Right forelimb (tissue), 1 donor: ENCODE results near the gene PCCA.
"Not testable (repeated sequence)": the region's sequence is repeated elsewhere in the genome, so short reads cannot be mapped to it uniquely, and the experiment has no call there.

Experiments
- DNase-seq: peaks from one replicate; pipeline ENCODE4 v3.0.0-alpha.2; 2018

PCCA gene

GRCh38 chr13:100088644-100089464, at the start of gene PCCA:
PCCA (plus strand) TSS chr13:100089093; CDS start chr13:100089121, 28 bp downstream.
- peak; percentile 97 for DNase-seq

- DNase-seq = no peak
Observed at GRCh38 chr13:100039740-100040139, 49.2 kb upstream of the PCCA start.

GRCh38 chr13:100040196-100040595, 48.7 kb upstream of the PCCA start:
- no peak for DNase-seq

GRCh38 chr13:100044936-100045335, 44.0 kb upstream of the PCCA start:
- no peak for DNase-seq

GRCh38 chr13:100045355-100045754, 43.5 kb upstream of the PCCA start:
- DNase-seq = no peak

GRCh38 chr13:100051070-100051469, 37.8 kb upstream of the PCCA start:
- no peak for DNase-seq

- DNase-seq = no peak
Observed at GRCh38 chr13:100059827-100060226, 29.1 kb upstream of the PCCA start.

GRCh38 chr13:100063333-100063732, 25.6 kb upstream of the PCCA start:
- peak; percentile 48 for DNase-seq

GRCh38 chr13:100063906-100064305, 25.0 kb upstream of the PCCA start:
- DNase-seq = no peak

GRCh38 chr13:100068133-100068931, 20.6 kb upstream of the PCCA start:
- no peak for DNase-seq

GRCh38 chr13:100069278-100069677, 19.6 kb upstream of the PCCA start:
- no peak for DNase-seq

- no peak for DNase-seq
Observed at GRCh38 chr13:100075700-100076587, 12.9 kb upstream of the PCCA start.

- not testable (repeated sequence) for DNase-seq
Observed at GRCh38 chr13:100079003-100079402, 9.9 kb upstream of the PCCA start.

GRCh38 chr13:100083401-100083800, 5.5 kb upstream of the PCCA start:
- DNase-seq = not testable (repeated sequence)

GRCh38 chr13:100088273-100088643, 635 bp upstream of the PCCA start:
- DNase-seq = no peak

GRCh38 chr13:100089465-100090032, 656 bp downstream of the PCCA start:
- DNase-seq = no peak

GRCh38 chr13:100090861-100091260, 2.0 kb downstream of the PCCA start:
- no peak for DNase-seq

GRCh38 chr13:100091391-100091790, 2.5 kb downstream of the PCCA start:
- no peak for DNase-seq

- DNase-seq = not testable (repeated sequence)
Observed at GRCh38 chr13:100092273-100092672, 3.4 kb downstream of the PCCA start.

GRCh38 chr13:100095498-100095897, 6.6 kb downstream of the PCCA start:
- DNase-seq = no peak

- DNase-seq = no peak
Observed at GRCh38 chr13:100096526-100096925, 7.6 kb downstream of the PCCA start.

GRCh38 chr13:100097821-100098220, 8.9 kb downstream of the PCCA start:
- DNase-seq = no peak
